Upper lobe of left lung (tissue), 6 donors: ENCODE results near the gene PRKCA. TPM values are rescaled to one million over a fixed set of nuclear protein-coding genes. Genes with fewer than 3 reads are reported as not detected.

Source experiments
- ATAC-seq, 2 donors: fragments of 200-7000 bp; cut with Tn5 transposase; one replicate each; pipeline ENCODE4 v1.9.1; 2022; ENCODE audit warnings: mild to moderate bottlenecking in 2 of 2, moderate library complexity in 2 of 2; ENCODE audit not compliant: low FRiP score in 2 of 2
- DNase-seq, 2 donors: peaks; one replicate each; pipeline ENCODE4 v3.0.0-alpha.2; 2019 to 2020
- H3K27ac ChIP-seq, 4 donors: fragments of 200-600 bp; sonication (generic); one replicate each; pipeline ENCODE4 v1.5.1; 2016 to 2019
- H3K27me3 ChIP-seq, 4 donors: fragments of 200-600 bp; sonication (generic); one replicate each; pipeline ENCODE4 v1.5.1; 2017 to 2019
- H3K36me3 ChIP-seq, 4 donors: fragments of 200-600 bp; sonication (generic); one replicate each; pipeline ENCODE4 v1.5.1; 2016 to 2019
- H3K4me1 ChIP-seq, 4 donors: fragments of 200-600 bp; sonication (generic); one replicate each; pipeline ENCODE4 v1.5.1; 2018 to 2019
- H3K4me3 ChIP-seq, 4 donors: fragments of 200-600 bp; sonication (generic); one replicate each; pipeline ENCODE4 v1.5.1; 2017 to 2019; ENCODE audit warnings: mild to moderate bottlenecking in 2 of 4, moderate library complexity in 1 of 4
- H3K9me3 ChIP-seq, 4 donors: fragments of 200-600 bp; sonication (generic); one replicate each; pipeline ENCODE4 v1.5.1; 2018 to 2019
- CTCF ChIP-seq, 6 experiments: fragments of 450-650 bp in 4 of 6; fragments of 200-600 bp in 2 of 6; sonication (generic) in 2 of 6; IDR thresholded peaks; one replicate each; pipeline ENCODE4 v1.5.1; 2016 to 2019; ENCODE audit warnings: antibody characterized with exemption in 6 of 6
- EP300 ChIP-seq, 4 donors: sonication (generic); formaldehyde crosslinking; IDR thresholded peaks; one replicate each; pipeline ENCODE4 v1.5.1; 2017; ENCODE audit warnings: antibody characterized with exemption in 4 of 4, control low read depth in 2 of 4
- POLR2A ChIP-seq, 4 donors: fragments of 450-650 bp; IDR thresholded peaks; one replicate each; pipeline ENCODE4 v1.5.1; 2016 to 2017; ENCODE audit warnings: antibody characterized with exemption in 4 of 4, mild to moderate bottlenecking in 2 of 4
- POLR2AphosphoS5 ChIP-seq, 2 donors: sonication (generic); formaldehyde crosslinking; IDR thresholded peaks; one replicate each; pipeline ENCODE4 v1.5.1; 2017; ENCODE audit warnings: antibody characterized with exemption in 2 of 2
- WGBS, 2 donors: methylation state at CpG; one replicate each; pipeline ENCODE4 v1.1.5; 2017 to 2018; 5-methylcytosine and 5-hydroxymethylcytosine counted together
- total RNA-seq, 6 donors: library from RNA; depleted of rRNA in 4 of 6; stranded (reverse); fragments of >200 nt in 4 of 6; gene quantifications; one replicate each; pipeline versions ENCODE4 v1.1.0 to v1.2.1, GENCODE V29; 2016 to 2021
- donor health status: DM: no; HTN: no; CAD: no; lungs with moderate emphysema.
- donor health status: DM: no; HTN: yes; CAD: no; lungs with severe emphysema.

The PRKCA gene
- total RNA-seq, 6 donors from 2014 or later, result 10.9 to 29.3 (median 18.0) TPM

GRCh38 chr17:66300956-66301355 is 1.5 kb upstream of the PRKCA start:
- TF ChIP-seq CTCF (IDR thresholded peaks at IDR 0.05) (no peak), EP300 (IDR thresholded peaks at IDR 0.05) (no peak), POLR2A (IDR thresholded peaks at IDR 0.05) (no peak), POLR2AphosphoS5 (IDR thresholded peaks at IDR 0.05) (no peak)
- H3K4me1 ChIP-seq, result peaks cover 10 to 28% (median 14%) of the 10 kb centered on the region in 4 donors
- H3K9me3 ChIP-seq, result no peaks in the 10 kb centered on the region
- no peak for DNase-seq
- H3K27ac ChIP-seq, result no peak overlapping the region
- no peak for ATAC-seq
- no peak overlapping the region for H3K4me3 ChIP-seq
- WGBS, 2 donors, result 76 to 78% methylated on average over 8 of the region's 8 CpGs
- H3K27me3 ChIP-seq, result no peaks in the 10 kb centered on the region
- H3K36me3 ChIP-seq, result no peaks in the 10 kb centered on the region

- Histone ChIP-seq H3K4me1 (peaks cover 10 to 28% (median 14%) of the 10 kb centered on the region in 4 donors), H3K4me3 (peak overlapping the region; percentile 44 to 91 (median 76)), H3K27ac (peak overlapping the region in 1 of 4 donors; percentile 85), H3K9me3 (no peaks in the 10 kb centered on the region), H3K36me3 (no peaks in the 10 kb centered on the region), H3K27me3 (no peaks in the 10 kb centered on the region)
- DNase-seq, result no peak
- TF ChIP-seq POLR2A (IDR thresholded peaks at IDR 0.05), result no peak
- no peak for TF ChIP-seq EP300 (IDR thresholded peaks at IDR 0.05)
- TF ChIP-seq CTCF (IDR thresholded peaks at IDR 0.05), result no peak
- no peak for TF ChIP-seq POLR2AphosphoS5 (IDR thresholded peaks at IDR 0.05)
- 36 to 41% methylated on average over 14 of the region's 14 CpGs for WGBS, 2 donors
- ATAC-seq, result no peak
Observed at GRCh38 chr17:66301367-66301863, 998 bp upstream of the PRKCA start.

GRCh38 chr17:66302761-66303626 is 581 bp downstream of the PRKCA start:
- no peaks in the 10 kb centered on the region for H3K27me3 ChIP-seq
- peak in 1 of 4 donors; percentile 14 for TF ChIP-seq POLR2A (IDR thresholded peaks at IDR 0.05)
- no peak for TF ChIP-seq EP300 (IDR thresholded peaks at IDR 0.05)
- peak in 1 of 2 donors; percentile 17 for TF ChIP-seq POLR2AphosphoS5 (IDR thresholded peaks at IDR 0.05)

GRCh38 chr17:66304304-66305174 is 2.1 kb downstream of the PRKCA start:
- DNase-seq (no peak), ATAC-seq (no peak)
- TF ChIP-seq POLR2A (IDR thresholded peaks at IDR 0.05), result no peak
- TF ChIP-seq POLR2AphosphoS5 (IDR thresholded peaks at IDR 0.05), result no peak
- no peak for TF ChIP-seq CTCF (IDR thresholded peaks at IDR 0.05)
- no peak for TF ChIP-seq EP300 (IDR thresholded peaks at IDR 0.05)
- Histone ChIP-seq H3K9me3 (no peaks in the 10 kb centered on the region), H3K36me3 (no peaks in the 10 kb centered on the region), H3K4me1 (peaks cover 10 to 28% (median 14%) of the 10 kb centered on the region in 4 donors), H3K4me3 (peak overlapping the region in 3 of 4 donors; percentile 71 to 91 (median 80)), H3K27ac (peak overlapping the region in 3 of 4 donors; percentile 11 to 85 (median 22)), H3K27me3 (no peaks in the 10 kb centered on the region)
- WGBS, 2 donors, result 67 to 71% methylated on average over 14 of the region's 14 CpGs

More at GRCh38 chr17:66302761-66303626, 581 bp downstream of the PRKCA start:
- ATAC-seq (peak; percentile 54 to 60), DNase-seq (peak; percentile 58 to 90)
- Histone ChIP-seq H3K9me3 (no peaks in the 10 kb centered on the region), H3K4me1 (peaks cover 10 to 28% (median 14%) of the 10 kb centered on the region in 4 donors), H3K36me3 (no peaks in the 10 kb centered on the region), H3K4me3 (peak overlapping the region; percentile 71 to 91 (median 76)), H3K27ac (peak overlapping the region; percentile 55 to 85 (median 64))
- 0 to 1% methylated on average over 6 to 31 of the region's 91 CpGs for WGBS, 2 donors
